H9 (cell line): Measurements from ENCODE around the gene TNIK. TPM values are rescaled to one million over a fixed set of nuclear protein-coding genes. Genes with fewer than 3 reads are reported as not detected.

Source experiments
- DNase-seq: peaks from one replicate; pipeline ENCODE4 v3.0.0-alpha.2; 2017
- H2AFZ ChIP-seq: one replicate; pipeline ENCODE4 v1.6.1; 2013; ENCODE audit warnings: mild to moderate bottlenecking, low read length, control low read depth, moderate library complexity
- H2AK5ac ChIP-seq: 2 replicates; pipeline ENCODE4 v1.6.1; 2013; ENCODE audit warnings: low read length, control low read depth, mixed read lengths; ENCODE audit not compliant: insufficient read length
- H2BK120ac ChIP-seq: one replicate; pipeline ENCODE4 v1.6.1; 2013; ENCODE audit warnings: low read depth, mild to moderate bottlenecking, low read length, control low read depth, inconsistent platforms; ENCODE audit not compliant: poor library complexity, severe bottlenecking
- H2BK12ac ChIP-seq: 2 replicates; pipeline ENCODE4 v1.6.1; 2013; ENCODE audit warnings: low read length, control low read depth, mixed read lengths, low read depth; ENCODE audit not compliant: insufficient read length
- H2BK15ac ChIP-seq: 2 replicates; pipeline ENCODE4 v1.6.1; 2013; ENCODE audit warnings: low read depth, low read length, control low read depth
- H2BK20ac ChIP-seq: one replicate; pipeline ENCODE4 v1.6.1; 2013; ENCODE audit warnings: low read depth, mild to moderate bottlenecking, low read length, control low read depth, inconsistent platforms; ENCODE audit not compliant: poor library complexity, severe bottlenecking
- H2BK5ac ChIP-seq: 2 replicates; pipeline ENCODE4 v1.6.1; 2013; ENCODE audit warnings: low read length, control low read depth, mixed read lengths; ENCODE audit not compliant: insufficient read length
- H3K14ac ChIP-seq: 2 replicates; pipeline ENCODE4 v1.6.1; 2013; ENCODE audit warnings: low read length, control low read depth; ENCODE audit not compliant: insufficient read depth
- H3K18ac ChIP-seq: 2 replicates; pipeline ENCODE4 v1.6.1; 2013; ENCODE audit warnings: low read depth, mild to moderate bottlenecking, mixed read lengths, low read length, control low read depth; ENCODE audit not compliant: insufficient read length
- H3K23ac ChIP-seq: 2 replicates; pipeline ENCODE4 v1.6.1; 2013; ENCODE audit warnings: low read length, control low read depth, mixed read lengths, low read depth; ENCODE audit not compliant: insufficient read length
- H3K23me2 ChIP-seq: 2 replicates; pipeline ENCODE4 v1.6.1; 2013; ENCODE audit warnings: low read depth, mild to moderate bottlenecking, mixed read lengths, low read length, control low read depth; ENCODE audit not compliant: insufficient read length, poor library complexity, severe bottlenecking
- H3K27ac ChIP-seq: 2 replicates; pipeline ENCODE4 v1.5.1; 2013; ENCODE audit warnings: low read length, control low read depth, mixed read lengths, low read depth; ENCODE audit not compliant: insufficient read length
- H3K27me3 ChIP-seq: 2 replicates; pipeline ENCODE4 v1.6.1; 2013; ENCODE audit warnings: low read length, control low read depth, inconsistent platforms; ENCODE audit not compliant: insufficient read depth
- H3K4ac ChIP-seq: 2 replicates; pipeline ENCODE4 v1.6.1; 2013; ENCODE audit warnings: low read depth, mild to moderate bottlenecking, control low read depth, inconsistent platforms, low read length, moderate library complexity
- H3K4me1 ChIP-seq: 2 replicates; pipeline ENCODE4 v1.6.1; 2013; ENCODE audit warnings: low read length, control low read depth, inconsistent platforms; ENCODE audit not compliant: insufficient read depth
- H3K4me2 ChIP-seq: 2 replicates; pipeline ENCODE4 v1.6.1; 2013; ENCODE audit warnings: low read length, control low read depth, mixed read lengths; ENCODE audit not compliant: insufficient read length, insufficient read depth
- H3K56ac ChIP-seq: 2 replicates; pipeline ENCODE4 v1.6.1; 2013; ENCODE audit warnings: low read depth, mild to moderate bottlenecking, mixed read lengths, low read length, control low read depth; ENCODE audit not compliant: insufficient read length
- H3K79me1 ChIP-seq: 2 replicates; pipeline ENCODE4 v1.6.1; 2013; ENCODE audit warnings: low read depth, mild to moderate bottlenecking, moderate library complexity, low read length, control low read depth, inconsistent platforms; ENCODE audit not compliant: insufficient read depth, poor library complexity, severe bottlenecking
- H3K79me2 ChIP-seq: 2 replicates; pipeline ENCODE4 v1.6.1; 2013; ENCODE audit warnings: low read length, control low read depth, inconsistent platforms; ENCODE audit not compliant: insufficient read depth
- H3K9ac ChIP-seq: 2 replicates; pipeline ENCODE4 v1.6.1; 2013; ENCODE audit warnings: low read length, control low read depth, mixed read lengths; ENCODE audit not compliant: insufficient read length; ENCODE audit errors: extremely low read depth
- H3K9me3 ChIP-seq: one replicate; pipeline ENCODE4 v1.6.1; 2013; ENCODE audit warnings: low read depth, low read length, inconsistent platforms; ENCODE audit not compliant: control insufficient read depth
- H3T11ph ChIP-seq: one replicate; pipeline ENCODE4 v1.6.1; 2013; ENCODE audit warnings: mild to moderate bottlenecking, low read length, control low read depth, inconsistent platforms
- H4K20me1 ChIP-seq: one replicate; pipeline ENCODE4 v1.6.1; 2013; ENCODE audit not compliant: control insufficient read depth, insufficient read length, insufficient read depth
- H4K5ac ChIP-seq: 2 replicates; pipeline ENCODE4 v1.6.1; 2013; ENCODE audit warnings: low read depth, mild to moderate bottlenecking, mixed read lengths, low read length, control low read depth; ENCODE audit not compliant: insufficient read length
- H4K8ac ChIP-seq: replicated peaks from 2 replicates; pipeline ENCODE4 v1.6.1; 2013; ENCODE audit warnings: low read length, control low read depth, mixed read lengths, low read depth; ENCODE audit not compliant: insufficient read length
- H4K91ac ChIP-seq: 2 replicates; pipeline ENCODE4 v1.6.1; 2013; ENCODE audit warnings: low read depth, mild to moderate bottlenecking, moderate library complexity, mixed read lengths, low read length, control low read depth; ENCODE audit not compliant: insufficient read length
- H3K27ac Mint-ChIP-seq, 3 experiments: 2 replicates in 2 of 3; 3 replicates in 1 of 3; pipeline ENCODE4 v1.8.0; 2020 to 2021; ENCODE audit warnings: mixed read lengths in 3 of 3, mild to moderate bottlenecking in 1 of 3, moderate library complexity in 1 of 3
- H3K27me3 Mint-ChIP-seq: 2 replicates; pipeline ENCODE4 v1.8.0; 2021; ENCODE audit warnings: low read depth, mild to moderate bottlenecking, moderate library complexity, mixed read lengths
- H3K36me3 Mint-ChIP-seq, 3 experiments: 2 replicates in 2 of 3; 3 replicates in 1 of 3; pipeline ENCODE4 v1.8.0; 2020 to 2021; ENCODE audit warnings: low read depth in 3 of 3, mixed read lengths in 3 of 3; ENCODE audit not compliant: insufficient read depth in 1 of 3
- H3K4me1 Mint-ChIP-seq, 2 experiments: 2 replicates each; pipeline ENCODE4 v1.8.0; 2020; ENCODE audit warnings: mixed read lengths in 2 of 2
- H3K4me3 Mint-ChIP-seq, 2 experiments: 2 replicates in 1 of 2; 3 replicates in 1 of 2; pipeline ENCODE4 v1.8.0; 2020 to 2021; ENCODE audit warnings: mild to moderate bottlenecking in 2 of 2, mixed read lengths in 2 of 2, moderate library complexity in 1 of 2
- H3K9me3 Mint-ChIP-seq, 2 experiments: 2 replicates in 1 of 2; 3 replicates in 1 of 2; pipeline ENCODE4 v1.8.0; 2020; ENCODE audit warnings: mild to moderate bottlenecking in 2 of 2, mixed read lengths in 2 of 2, moderate library complexity in 1 of 2
- CTCF ChIP-seq: fragments of 200-600 bp; sonication (generic); conservative IDR thresholded peaks from 3 replicates; pipeline ENCODE4 v1.8.0; 2021; ENCODE audit warnings: antibody characterized with exemption, mild to moderate bottlenecking
- WGBS: extraction: QIAGEN DNeasy Blood & Tissue Kit; methylation state at CpG from one replicate; pipeline ENCODE4 v1.1.7; 2013; ENCODE audit warnings: missing lambda C conversion rate, low lambda C conversion rate, mixed read lengths; ENCODE audit not compliant: insufficient read length; ENCODE audit errors: extremely low coverage; 5-methylcytosine and 5-hydroxymethylcytosine counted together
- total RNA-seq: library from RNA; stranded (reverse); gene quantifications from 2 replicates; pipeline ENCODE4 v1.2.1, GENCODE V29; 2021

TNIK gene
- total RNA-seq, 1 experiment from 2014 or later = 15.9 TPM

- no peak overlapping the region for H2AK5ac ChIP-seq
- no CpG with 5 or more reads among the region's 4 CpGs for WGBS
- H3K4me2 ChIP-seq = no peak overlapping the region
These were observed 352.1 kb downstream of the TNIK start for GRCh38 chr3:171108066-171108465.

More at GRCh38 chr3:171108066-171108465, 352.1 kb downstream of the TNIK start:
- no peak overlapping the region for H4K8ac ChIP-seq
- H3K27me3 ChIP-seq = no peaks in the 10 kb centered on the region
- H3K4me1 Mint-ChIP-seq = no peaks in the 10 kb centered on the region
- no peak overlapping the region for H2BK20ac ChIP-seq
- H3K9me3 Mint-ChIP-seq = no peaks in the 10 kb centered on the region
- H3K27ac ChIP-seq = no peak overlapping the region
- no peak overlapping the region for H3K27ac Mint-ChIP-seq
- H3K4me1 ChIP-seq = no peaks in the 10 kb centered on the region
- no peak overlapping the region for H3K4me3 Mint-ChIP-seq
- no peak overlapping the region for H3K14ac ChIP-seq
- no peak overlapping the region for H3K56ac ChIP-seq
- no peaks in the 10 kb centered on the region for H3K9me3 ChIP-seq
- peaks cover 0 to 5% (median 4%) of the 10 kb centered on the region in 3 experiments; a peak in 5 of 7 replicates for H3K36me3 Mint-ChIP-seq
- no peak overlapping the region for H3K9ac ChIP-seq
- H3K79me2 ChIP-seq = no peaks in the 10 kb centered on the region
- H3K23ac ChIP-seq = no peak overlapping the region
- no peak for TF ChIP-seq CTCF
- no peaks in the 10 kb centered on the region for H4K20me1 ChIP-seq
- no peak overlapping the region for H2BK15ac ChIP-seq
- H3K27me3 Mint-ChIP-seq = no peaks in the 10 kb centered on the region
- no peak overlapping the region for H2BK120ac ChIP-seq
- no peak overlapping the region for H2BK12ac ChIP-seq
- H3K18ac ChIP-seq = no peak overlapping the region
- H2BK5ac ChIP-seq = no peak overlapping the region
- no peaks in the 10 kb centered on the region for H3K23me2 ChIP-seq
- H2AFZ ChIP-seq = no peak overlapping the region
- no peak overlapping the region for H4K91ac ChIP-seq
- H3T11ph ChIP-seq = no peak overlapping the region
- no peak for DNase-seq
- H4K5ac ChIP-seq = no peak overlapping the region
- no peaks in the 10 kb centered on the region for H3K79me1 ChIP-seq
- H3K4ac ChIP-seq = no peak overlapping the region
